H7 (cell line): ENCODE results near the gene RBPJ. TPM values are rescaled to one million over a fixed set of nuclear protein-coding genes. Genes with fewer than 3 reads are reported as not detected.
"Not testable (repeated sequence)": the region's sequence is repeated elsewhere in the genome, so short reads cannot be mapped to it uniquely, and the experiment has no call there.

Experiments
- DNase-seq: peaks from one replicate; pipeline ENCODE4 v3.0.0; 2012
- H3K27me3 ChIP-seq: 2 replicates; pipeline ENCODE4 v1.6.0; 2011; ENCODE audit warnings: mild to moderate bottlenecking, low read length; ENCODE audit not compliant: control insufficient read depth, insufficient read depth
- H3K36me3 ChIP-seq: replicated peaks from 2 replicates; pipeline ENCODE4 v1.5.1; 2011; ENCODE audit warnings: low read length; ENCODE audit not compliant: control insufficient read depth, insufficient read depth
- H3K4me3 ChIP-seq: 2 replicates; pipeline ENCODE4 v1.5.1; 2011; ENCODE audit warnings: low read depth, mild to moderate bottlenecking, control low read depth, low read length, moderate library complexity; ENCODE audit not compliant: insufficient read depth
- total RNA-seq: library from RNA; depleted of rRNA; stranded (reverse); fragments of >200 nt; shearing (Covaris generic); gene quantifications from 2 replicates; pipeline ENCODE4 v1.2.3, GENCODE V29; 2014

RBPJ gene
- total RNA-seq, 1 experiment from 2014 or later = 65.4 TPM

- Histone ChIP-seq H3K36me3 (no peaks in the 10 kb centered on the region), H3K27me3 (no peaks in the 10 kb centered on the region), H3K4me3 (no peak overlapping the region)
- no peak for DNase-seq
These were observed 24.8 kb upstream of the RBPJ start for GRCh38 chr4:26296021-26296420.

DNA sequence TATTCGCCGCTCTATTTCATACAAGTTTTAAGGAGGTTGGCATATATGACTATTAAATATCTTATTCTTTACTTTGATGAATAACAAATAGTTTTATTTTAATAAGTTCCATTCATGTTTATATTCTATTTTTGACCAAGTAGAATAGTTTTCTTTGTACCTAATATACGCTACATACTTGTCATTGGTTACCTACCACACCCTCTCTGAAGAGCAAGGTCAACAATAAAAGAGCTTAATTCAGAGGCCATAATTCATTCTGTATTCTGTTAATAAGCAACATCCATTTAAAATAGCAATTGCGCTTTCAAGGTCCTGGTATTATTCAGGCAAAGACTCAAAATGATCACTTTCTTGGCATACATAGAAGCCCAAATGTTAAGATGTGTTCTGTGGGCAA is 24.3 kb upstream of the RBPJ start:
- no peak for DNase-seq

GRCh38 chr4:26297219-26297618 is 23.6 kb upstream of the RBPJ start:
- no peak for DNase-seq
- Histone ChIP-seq H3K36me3 (no peaks in the 10 kb centered on the region), H3K4me3 (no peak overlapping the region), H3K27me3 (no peaks in the 10 kb centered on the region)

More for the DNA sequence above, 24.3 kb upstream of the RBPJ start:
- H3K4me3 ChIP-seq = no peak overlapping the region
- no peaks in the 10 kb centered on the region for H3K36me3 ChIP-seq
- H3K27me3 ChIP-seq = no peaks in the 10 kb centered on the region

GRCh38 chr4:26298198-26298947 is 22.4 kb upstream of the RBPJ start:
- peak; percentile 22 for DNase-seq
- Histone ChIP-seq H3K36me3 (no peaks in the 10 kb centered on the region), H3K4me3 (no peak overlapping the region), H3K27me3 (no peaks in the 10 kb centered on the region)

GRCh38 chr4:26299254-26299882 is 21.4 kb upstream of the RBPJ start:
- no peak for DNase-seq
- Histone ChIP-seq H3K4me3 (no peak overlapping the region), H3K36me3 (no peaks in the 10 kb centered on the region), H3K27me3 (no peaks in the 10 kb centered on the region)

- Histone ChIP-seq H3K27me3 (no peaks in the 10 kb centered on the region), H3K4me3 (no peak overlapping the region), H3K36me3 (no peaks in the 10 kb centered on the region)
- no peak for DNase-seq
These were observed 20.2 kb upstream of the RBPJ start for GRCh38 chr4:26300314-26301307.

DNA sequence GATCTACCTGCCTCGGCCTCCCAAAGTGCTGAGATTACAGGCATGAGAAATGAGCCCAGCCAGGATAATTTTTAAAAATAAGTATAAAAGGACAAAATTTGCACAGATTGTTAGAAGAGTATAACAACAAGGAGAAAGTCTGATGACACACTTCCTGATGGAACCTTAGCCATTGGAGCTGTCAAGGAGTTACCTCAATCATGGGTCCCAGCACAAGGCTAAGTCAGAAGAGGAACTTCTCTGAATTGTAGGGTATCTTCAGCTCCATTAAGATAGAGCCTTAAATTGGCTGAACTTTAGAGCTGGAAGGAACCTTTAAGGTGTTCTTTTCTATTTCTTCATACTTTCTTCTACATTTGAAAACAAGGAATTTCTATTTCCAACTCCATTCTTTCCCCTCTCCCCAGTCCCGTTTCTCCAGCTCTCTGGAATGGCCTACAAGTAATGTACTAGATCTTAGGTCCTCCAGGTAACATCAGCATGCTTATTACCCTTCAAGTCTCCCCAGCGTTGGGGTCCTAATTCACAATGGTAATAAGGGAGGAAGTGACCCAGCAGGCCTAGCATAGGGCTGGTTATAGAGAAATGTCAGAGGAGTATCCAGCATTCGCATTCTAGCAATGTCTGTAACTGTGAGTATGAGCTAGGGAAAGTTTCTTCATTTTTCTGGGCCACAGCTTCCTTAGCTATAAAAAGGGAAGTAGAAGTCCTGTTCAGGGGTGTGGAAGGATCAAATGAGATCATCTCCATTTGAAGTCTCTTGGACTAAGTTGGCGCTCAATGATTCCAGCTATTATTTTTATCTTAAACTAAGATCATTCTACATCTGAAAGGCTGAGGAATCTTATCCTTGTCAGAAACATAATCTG is 18.5 kb upstream of the RBPJ start:
- Histone ChIP-seq H3K4me3 (no peak overlapping the region), H3K27me3 (no peaks in the 10 kb centered on the region), H3K36me3 (no peaks in the 10 kb centered on the region)
- DNase-seq = no peak

- H3K36me3 ChIP-seq = no peaks in the 10 kb centered on the region
- H3K4me3 ChIP-seq = no peak overlapping the region
- no peaks in the 10 kb centered on the region for H3K27me3 ChIP-seq
- DNase-seq = no peak
These were observed 17.8 kb upstream of the RBPJ start for GRCh38 chr4:26303008-26303407.

GRCh38 chr4:26307037-26307800 is 13.6 kb upstream of the RBPJ start:
- Histone ChIP-seq H3K36me3 (no peaks in the 10 kb centered on the region), H3K4me3 (no peak overlapping the region), H3K27me3 (no peaks in the 10 kb centered on the region)
- DNase-seq = no peak

DNA sequence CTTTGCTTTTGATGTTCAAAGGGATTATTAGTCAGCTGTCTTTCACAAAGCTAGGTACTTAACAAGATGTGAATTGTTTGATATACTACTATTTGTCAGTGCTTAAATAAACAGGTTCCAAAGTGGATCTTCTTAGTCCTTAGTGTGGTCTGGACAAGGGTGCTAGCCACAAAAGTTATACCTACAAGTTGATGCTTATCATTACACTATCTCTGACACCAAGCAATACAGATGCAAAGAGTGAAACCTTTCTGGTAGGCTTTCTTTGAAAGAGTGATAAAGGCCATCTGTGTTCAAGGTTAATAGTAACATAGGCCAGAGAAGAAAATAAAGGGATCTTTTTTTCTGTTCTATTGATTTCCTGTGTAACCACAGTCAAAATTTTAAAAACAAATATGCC is 12.2 kb upstream of the RBPJ start:
- no peak overlapping the region for H3K4me3 ChIP-seq
- H3K27me3 ChIP-seq = no peaks in the 10 kb centered on the region
- H3K36me3 ChIP-seq = no peaks in the 10 kb centered on the region
- no peak for DNase-seq

DNA sequence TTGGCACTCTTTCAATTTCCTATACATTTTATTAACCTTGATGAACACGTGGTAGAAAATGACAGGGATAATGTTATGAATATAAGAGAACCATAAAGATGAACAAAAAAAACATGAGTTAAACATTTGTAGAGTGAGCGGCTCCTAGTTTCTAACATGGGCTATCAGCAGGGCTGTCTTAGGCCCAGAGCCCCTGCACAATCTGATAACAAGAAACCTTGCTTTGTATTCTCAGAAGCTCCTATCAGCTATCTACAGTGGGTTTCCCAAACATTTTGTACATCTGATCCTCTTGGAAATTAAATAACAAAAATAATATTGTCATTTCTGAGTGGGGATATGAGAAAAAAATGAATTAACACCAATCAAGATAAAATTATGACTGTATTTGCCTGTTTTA is 10.6 kb upstream of the RBPJ start:
- DNase-seq = no peak
- H3K4me3 ChIP-seq = no peak overlapping the region
- no peaks in the 10 kb centered on the region for H3K27me3 ChIP-seq
- no peaks in the 10 kb centered on the region for H3K36me3 ChIP-seq

GRCh38 chr4:26311633-26312032 is 9.2 kb upstream of the RBPJ start:
- no peaks in the 10 kb centered on the region for H3K36me3 ChIP-seq
- no peaks in the 10 kb centered on the region for H3K27me3 ChIP-seq
- no peak for DNase-seq
- no peak overlapping the region for H3K4me3 ChIP-seq

GRCh38 chr4:26315316-26315932 is 5.4 kb upstream of the RBPJ start:
- not testable (repeated sequence) for DNase-seq, H3K27me3 ChIP-seq, H3K36me3 ChIP-seq, H3K4me3 ChIP-seq
